Vagina (tissue), 2 donors: ENCODE results near the gene MVK.

ENCODE experiments used
- CTCF ChIP-seq, 3 experiments: fragments of 450-650 bp in 2 of 3; fragments of 200-600 bp in 1 of 3; sonication (generic) in 1 of 3; IDR thresholded peaks; one replicate each; pipeline ENCODE4 v1.5.1; 2017 to 2019; ENCODE audit warnings: antibody characterized with exemption in 3 of 3, mild to moderate bottlenecking in 2 of 3, moderate library complexity in 2 of 3
- POLR2A ChIP-seq, 2 donors: fragments of 450-650 bp; IDR thresholded peaks; one replicate each; pipeline ENCODE4 v1.6.1; 2017; ENCODE audit warnings: antibody characterized with exemption in 2 of 2, mild to moderate bottlenecking in 2 of 2, moderate library complexity in 2 of 2
- POLR2AphosphoS5 ChIP-seq, 2 donors: sonication (generic); formaldehyde crosslinking; IDR thresholded peaks; one replicate each; pipeline ENCODE4 v1.9.0; 2017; ENCODE audit warnings: antibody characterized with exemption in 2 of 2, mild to moderate bottlenecking in 2 of 2, low read depth in 1 of 2; ENCODE audit not compliant: insufficient read depth in 1 of 2

- TF ChIP-seq POLR2AphosphoS5 (IDR thresholded peaks at IDR 0.05; ENCODE audit: insufficient read depth in 1 of 2, low read depth in 1 of 2): no peak
- no peak for TF ChIP-seq CTCF (IDR thresholded peaks at IDR 0.05)
- TF ChIP-seq POLR2A (IDR thresholded peaks at IDR 0.05): no peak
Measured at GRCh38 chr12:109601557-109601956, 28.0 kb downstream of the MVK start.
